Bone marrow (tissue), 2 donors: Measurements from ENCODE around the gene SLC44A3.

Source experiments
- DNase-seq, 2 donors: peaks; one replicate each; lab custom pipeline; 2025; lab: John Stamatoyannopoulos, UW

SLC44A3 gene

GRCh38 chr1:94803106-94803505 is 17.1 kb upstream of the SLC44A3 start:
- no peak for DNase-seq

- DNase-seq: no peak
These were observed 16.4 kb upstream of the SLC44A3 start for GRCh38 chr1:94803517-94804441.

DNA sequence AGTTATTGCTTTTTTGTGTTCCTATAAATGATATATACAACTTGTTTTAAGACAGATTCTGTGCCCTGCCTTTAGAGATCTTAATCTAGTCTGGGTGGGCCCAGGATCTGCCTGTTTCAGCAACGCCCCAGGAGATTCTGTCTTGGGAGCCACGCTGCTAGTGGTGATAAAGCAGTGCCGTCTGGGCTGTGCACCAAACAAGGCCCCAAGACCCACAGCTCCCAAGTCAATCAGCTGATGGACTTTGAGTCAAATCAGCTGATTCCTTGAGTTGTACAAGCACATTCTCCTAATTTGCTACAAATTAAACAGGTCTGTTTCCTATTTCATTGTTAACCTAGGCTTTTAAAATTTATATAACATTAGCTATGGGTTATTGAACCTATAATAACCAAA is 15.7 kb upstream of the SLC44A3 start:
- DNase-seq: no peak

- DNase-seq: peak in 1 of 2 donors; percentile 13
These were observed 14.2 kb upstream of the SLC44A3 start for GRCh38 chr1:94805912-94806311.

- no peak for DNase-seq
These were observed 13.7 kb upstream of the SLC44A3 start for GRCh38 chr1:94806441-94806871.

- DNase-seq: no peak
These were observed 12.2 kb upstream of the SLC44A3 start for GRCh38 chr1:94807742-94808491.

GRCh38 chr1:94808669-94809068 is 11.5 kb upstream of the SLC44A3 start:
- no peak for DNase-seq

GRCh38 chr1:94812985-94813384 is 7.2 kb upstream of the SLC44A3 start:
- no peak for DNase-seq

GRCh38 chr1:94816030-94816429 is 4.1 kb upstream of the SLC44A3 start:
- DNase-seq: no peak

- no peak for DNase-seq
These were observed 2.4 kb upstream of the SLC44A3 start for GRCh38 chr1:94817712-94818111.

GRCh38 chr1:94819238-94819944 is 766 bp upstream of the SLC44A3 start:
- DNase-seq: no peak

DNA sequence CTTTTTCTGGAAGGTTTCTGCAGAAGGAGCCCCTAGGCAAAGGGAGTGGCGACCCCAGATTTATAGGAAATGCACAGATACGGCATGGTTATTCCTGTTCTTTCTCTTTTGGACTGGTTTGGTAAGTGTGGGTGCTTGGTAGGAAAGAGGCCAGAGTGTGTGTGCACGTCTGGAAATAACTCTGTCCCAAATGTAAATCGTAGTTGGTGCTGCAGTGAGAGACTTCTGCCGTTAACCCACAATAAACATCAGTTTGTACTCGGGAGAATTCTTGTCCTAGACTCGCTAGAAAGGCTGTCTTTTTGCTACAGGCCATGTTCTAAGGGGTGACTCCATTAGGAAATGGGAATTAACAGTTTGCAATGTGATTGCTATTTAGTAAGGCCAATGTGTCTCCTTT is 779 bp downstream of the SLC44A3 start:
- no peak for DNase-seq

GRCh38 chr1:94821636-94822305 is 1.6 kb downstream of the SLC44A3 start:
- no peak for DNase-seq

DNA sequence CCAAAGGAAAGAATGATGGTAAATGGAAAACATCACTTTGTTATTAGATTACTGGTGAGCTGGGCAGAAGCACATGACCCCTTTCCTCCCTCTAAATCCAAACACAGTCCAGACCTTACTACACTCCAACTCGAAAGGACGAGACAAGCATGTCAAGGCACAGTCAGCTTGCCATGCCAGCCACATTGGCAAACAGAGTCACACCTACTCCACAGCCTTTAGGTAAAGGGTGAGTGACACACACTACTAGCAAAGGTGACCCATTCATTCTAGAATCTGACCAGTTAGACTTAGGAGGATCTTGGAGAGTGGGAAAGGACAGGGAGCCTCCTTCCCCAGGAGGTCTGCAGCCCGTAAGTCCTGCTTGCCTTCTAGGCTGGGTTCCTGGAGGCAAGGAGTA is 3.0 kb downstream of the SLC44A3 start:
- DNase-seq: no peak

DNA sequence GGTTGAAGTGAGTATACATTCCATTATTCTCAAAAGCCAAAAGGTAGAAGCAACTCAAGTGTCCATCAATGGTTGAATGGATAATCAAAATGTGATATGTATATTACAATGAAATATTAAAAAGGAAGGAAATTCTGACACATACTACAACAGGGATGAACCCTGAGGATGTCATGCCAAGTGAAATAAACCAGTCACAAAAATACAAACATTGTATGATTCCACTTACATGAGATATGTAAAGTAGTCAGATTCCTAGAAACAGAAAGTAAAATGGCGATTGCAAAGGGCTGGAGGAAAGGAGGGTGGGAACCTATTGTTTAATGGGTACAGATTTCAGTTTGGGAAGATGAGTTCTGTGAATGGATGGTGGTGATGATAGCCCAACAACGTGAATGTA is 5.8 kb downstream of the SLC44A3 start:
- no peak for DNase-seq

- no peak for DNase-seq
These were observed 7.3 kb downstream of the SLC44A3 start for GRCh38 chr1:94827434-94827833.

DNA sequence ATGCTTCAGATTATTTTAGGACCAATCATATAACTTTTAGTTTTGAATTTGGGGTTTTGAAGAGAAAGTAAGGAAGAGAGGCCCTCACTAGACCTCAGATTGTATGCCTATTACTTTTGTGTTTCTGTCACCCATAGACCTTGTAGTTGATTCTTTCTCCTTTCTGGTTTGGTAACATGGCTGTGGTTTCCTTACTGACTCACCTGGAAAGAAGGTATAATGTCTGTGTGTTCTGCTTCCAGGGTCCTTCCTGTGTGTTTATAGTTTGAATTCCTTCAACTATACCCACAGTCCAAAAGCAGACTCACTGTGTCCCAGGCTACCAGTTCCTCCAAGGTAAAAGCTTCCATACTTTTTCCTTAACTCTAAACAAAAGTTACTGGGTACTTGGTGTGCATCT is 8.1 kb downstream of the SLC44A3 start:
- DNase-seq: no peak

- DNase-seq: peak; percentile 8 to 42
These were observed 11.5 kb downstream of the SLC44A3 start for GRCh38 chr1:94831641-94832040.

DNA sequence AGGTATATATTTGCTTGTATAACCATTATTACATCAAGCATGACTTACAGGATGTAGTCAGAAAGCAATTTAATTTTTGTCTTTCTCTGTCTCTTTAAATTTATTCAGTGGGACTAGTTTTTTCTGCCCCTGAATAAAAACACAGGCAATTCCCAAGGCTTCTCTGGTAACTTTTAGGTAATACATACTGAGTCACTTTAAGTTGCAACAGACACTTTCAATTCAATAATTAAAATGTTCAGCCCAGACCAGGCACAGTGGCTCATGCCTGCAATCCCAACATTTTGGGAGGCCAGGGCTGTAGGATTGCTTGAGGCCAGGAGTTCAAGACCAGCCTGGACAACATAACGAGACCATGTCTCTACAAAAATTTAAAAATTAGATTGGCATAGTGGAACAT is 12.3 kb downstream of the SLC44A3 start:
- DNase-seq: no peak

- no peak for DNase-seq
These were observed 12.9 kb downstream of the SLC44A3 start for GRCh38 chr1:94832931-94833585.

- DNase-seq: no peak
These were observed 16.7 kb downstream of the SLC44A3 start for GRCh38 chr1:94836891-94837290.
